NCI-H1417 (cell line): ENCODE data around the gene NEMF.
"Not testable (repeated sequence)": the region's sequence is repeated elsewhere in the genome, so short reads cannot be mapped to it uniquely, and the experiment has no call there.

Experiments used
- DNase-seq, 3 experiments: peaks; one replicate each; lab custom pipeline; 2025; lab: John Stamatoyannopoulos, UW

The NEMF gene, protein sequence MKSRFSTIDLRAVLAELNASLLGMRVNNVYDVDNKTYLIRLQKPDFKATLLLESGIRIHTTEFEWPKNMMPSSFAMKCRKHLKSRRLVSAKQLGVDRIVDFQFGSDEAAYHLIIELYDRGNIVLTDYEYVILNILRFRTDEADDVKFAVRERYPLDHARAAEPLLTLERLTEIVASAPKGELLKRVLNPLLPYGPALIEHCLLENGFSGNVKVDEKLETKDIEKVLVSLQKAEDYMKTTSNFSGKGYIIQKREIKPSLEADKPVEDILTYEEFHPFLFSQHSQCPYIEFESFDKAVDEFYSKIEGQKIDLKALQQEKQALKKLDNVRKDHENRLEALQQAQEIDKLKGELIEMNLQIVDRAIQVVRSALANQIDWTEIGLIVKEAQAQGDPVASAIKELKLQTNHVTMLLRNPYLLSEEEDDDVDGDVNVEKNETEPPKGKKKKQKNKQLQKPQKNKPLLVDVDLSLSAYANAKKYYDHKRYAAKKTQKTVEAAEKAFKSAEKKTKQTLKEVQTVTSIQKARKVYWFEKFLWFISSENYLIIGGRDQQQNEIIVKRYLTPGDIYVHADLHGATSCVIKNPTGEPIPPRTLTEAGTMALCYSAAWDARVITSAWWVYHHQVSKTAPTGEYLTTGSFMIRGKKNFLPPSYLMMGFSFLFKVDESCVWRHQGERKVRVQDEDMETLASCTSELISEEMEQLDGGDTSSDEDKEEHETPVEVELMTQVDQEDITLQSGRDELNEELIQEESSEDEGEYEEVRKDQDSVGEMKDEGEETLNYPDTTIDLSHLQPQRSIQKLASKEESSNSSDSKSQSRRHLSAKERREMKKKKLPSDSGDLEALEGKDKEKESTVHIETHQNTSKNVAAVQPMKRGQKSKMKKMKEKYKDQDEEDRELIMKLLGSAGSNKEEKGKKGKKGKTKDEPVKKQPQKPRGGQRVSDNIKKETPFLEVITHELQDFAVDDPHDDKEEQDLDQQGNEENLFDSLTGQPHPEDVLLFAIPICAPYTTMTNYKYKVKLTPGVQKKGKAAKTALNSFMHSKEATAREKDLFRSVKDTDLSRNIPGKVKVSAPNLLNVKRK

DNA sequence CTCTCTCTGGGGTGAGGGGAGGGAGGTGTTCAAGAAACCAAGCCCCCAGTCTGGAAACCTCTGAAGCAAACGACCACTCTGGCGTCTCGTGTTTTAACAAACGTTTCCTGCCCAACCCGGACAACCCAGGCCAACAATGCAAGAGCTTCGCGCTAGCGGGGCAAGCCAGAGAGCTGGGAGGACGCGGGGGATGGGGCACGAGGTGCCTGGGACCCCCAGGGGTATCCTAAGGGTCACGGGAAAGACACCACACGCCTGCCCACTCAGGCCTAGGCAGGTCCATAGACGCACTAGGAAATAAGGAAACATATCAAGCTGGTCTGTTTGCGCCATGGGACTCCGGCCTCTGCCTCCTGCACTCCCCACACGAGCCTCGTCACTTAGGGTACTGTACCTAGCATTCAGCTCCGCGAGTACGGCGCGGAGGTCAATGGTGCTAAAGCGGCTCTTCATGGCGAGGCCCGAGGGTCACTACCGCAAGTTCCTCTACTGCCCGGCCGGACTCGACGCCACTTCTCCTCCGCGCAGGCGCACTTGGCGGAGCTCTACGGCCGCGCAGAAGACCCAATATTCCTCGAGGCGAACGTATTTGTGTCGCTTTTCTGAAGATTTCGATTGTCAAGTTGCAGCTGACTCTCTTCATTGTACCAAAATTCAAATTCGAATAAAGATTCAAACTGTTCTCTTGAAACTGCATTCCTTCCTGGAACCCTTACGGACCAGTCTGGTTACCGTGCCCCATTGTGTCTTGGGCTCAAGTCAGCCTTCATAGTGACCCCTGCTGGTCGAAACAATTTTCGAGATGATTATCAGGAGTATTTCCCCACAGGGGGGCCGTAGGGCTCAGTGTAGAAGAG lies at the start of gene NEMF:
Gene NEMF, minus strand, starts transcription at position 488 of the 857 bp plus-strand sequence. Its CDS starts 35 bp downstream, at position 453.
- DNase-seq = peak; percentile 99 to 100 (median 99)

DNA sequence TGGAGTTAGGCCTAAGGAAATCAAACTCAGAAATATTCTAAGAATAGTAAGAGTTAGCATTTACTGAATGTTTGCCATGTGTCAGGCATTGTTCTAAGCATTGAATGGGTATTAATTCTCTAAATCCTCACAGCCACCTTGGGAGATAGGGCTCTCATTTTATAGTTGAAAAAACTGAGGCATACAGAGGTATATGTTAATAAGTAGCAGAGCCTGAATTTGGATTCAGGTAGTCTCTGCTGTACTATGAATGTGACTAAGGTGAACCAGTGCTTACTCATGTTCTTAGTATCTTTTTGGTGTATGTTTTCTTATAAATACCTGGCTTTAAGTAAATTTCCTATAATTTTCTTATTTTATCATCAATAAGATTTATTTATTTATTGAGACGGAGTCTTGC lies 48.4 kb upstream of the NEMF start:
- DNase-seq = no peak

DNA sequence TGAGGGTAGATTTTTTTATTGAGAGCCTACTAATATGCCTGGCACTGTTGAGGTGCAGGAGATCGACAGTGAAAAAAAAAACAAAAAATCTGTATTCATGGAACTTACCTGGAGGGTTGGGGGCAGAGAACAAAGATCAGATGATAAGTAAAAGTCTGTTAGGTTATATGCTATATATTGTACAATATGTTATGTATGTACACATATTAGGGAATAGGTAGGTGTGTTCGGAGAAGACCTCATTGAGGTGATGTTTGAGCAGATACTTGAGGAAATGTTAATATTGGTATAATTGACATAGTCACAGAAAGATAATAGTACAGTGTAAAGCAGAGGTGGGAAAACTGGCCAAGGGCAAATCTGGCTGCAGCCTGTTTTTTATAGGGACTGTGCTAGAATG lies 45.9 kb upstream of the NEMF start:
- no peak for DNase-seq

DNA sequence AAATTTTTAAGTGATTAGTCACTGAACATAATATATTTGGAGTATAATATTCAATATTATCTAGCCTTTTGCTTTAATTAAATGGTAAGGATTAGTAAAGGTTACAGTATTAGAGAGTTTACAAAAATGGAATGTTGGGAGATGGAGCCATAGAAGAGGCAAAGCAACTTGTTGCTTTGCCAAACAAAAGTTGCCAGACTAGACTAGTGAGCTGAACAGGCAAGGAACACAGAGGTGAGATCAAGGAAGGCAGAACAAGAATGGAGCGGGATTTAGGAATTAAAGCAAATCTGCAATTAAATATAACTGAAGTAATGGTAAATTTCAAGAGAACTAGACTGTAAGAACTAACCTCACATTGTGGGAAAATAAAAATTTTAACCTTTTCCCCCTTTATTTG lies 45.4 kb upstream of the NEMF start:
- no peak for DNase-seq

DNA sequence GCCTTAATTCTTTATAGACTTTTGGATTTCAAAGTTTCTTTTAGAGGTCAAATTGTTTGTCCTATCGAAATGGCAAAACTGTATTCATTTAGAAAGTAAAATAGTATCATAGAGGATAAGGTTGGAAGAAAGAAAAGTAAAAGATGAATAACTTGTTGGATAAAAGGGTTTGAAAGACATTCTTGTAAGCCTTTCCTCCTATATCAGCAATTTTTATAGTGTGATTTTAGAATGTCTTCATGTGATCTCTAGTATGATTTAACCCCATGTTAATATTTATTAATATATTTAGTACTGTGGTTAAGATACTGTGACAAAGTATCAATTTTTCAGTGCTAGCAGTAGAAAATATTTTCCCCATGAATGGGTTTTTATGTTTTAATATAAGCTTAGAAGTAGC lies 44.8 kb upstream of the NEMF start:
- no peak for DNase-seq

DNA sequence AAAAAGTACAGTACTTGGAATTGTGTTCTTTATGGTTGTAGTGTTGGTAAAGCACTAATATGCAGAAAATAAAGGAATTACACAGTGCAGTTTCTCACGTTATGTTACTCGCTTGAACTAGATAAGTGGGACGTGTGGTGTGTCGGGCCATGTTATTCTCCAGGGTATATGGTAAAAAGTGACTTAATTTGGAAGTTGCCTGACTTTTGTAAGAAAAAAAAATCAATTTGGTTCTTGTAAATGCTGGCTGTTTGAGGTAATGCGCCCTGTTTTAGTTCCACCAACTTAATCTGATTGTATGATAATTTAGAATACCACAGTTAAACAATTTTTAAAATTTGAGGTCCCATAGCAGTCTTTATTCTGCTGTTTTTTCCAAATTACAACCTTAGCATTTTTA lies 44.4 kb upstream of the NEMF start:
- DNase-seq = no peak

DNA sequence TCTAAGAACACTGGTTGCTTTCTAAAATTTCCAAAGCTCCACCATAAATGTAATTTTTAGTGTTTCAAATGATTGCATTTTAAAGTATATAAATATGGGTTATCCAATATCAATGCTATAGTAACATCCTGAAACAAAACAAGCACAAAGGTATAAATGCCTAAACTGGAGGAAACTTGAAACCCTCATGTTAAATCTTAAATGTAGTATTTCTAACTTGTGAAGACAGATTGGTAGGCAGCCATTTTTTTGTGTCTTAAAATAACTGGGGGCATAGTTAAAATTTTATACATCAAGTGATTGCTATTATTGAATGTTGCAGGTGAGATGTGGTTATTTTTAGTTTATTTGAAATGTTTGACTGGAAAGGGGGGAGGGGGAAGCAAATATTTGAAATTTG lies 43.7 kb upstream of the NEMF start:
- DNase-seq = not testable (repeated sequence)

DNA sequence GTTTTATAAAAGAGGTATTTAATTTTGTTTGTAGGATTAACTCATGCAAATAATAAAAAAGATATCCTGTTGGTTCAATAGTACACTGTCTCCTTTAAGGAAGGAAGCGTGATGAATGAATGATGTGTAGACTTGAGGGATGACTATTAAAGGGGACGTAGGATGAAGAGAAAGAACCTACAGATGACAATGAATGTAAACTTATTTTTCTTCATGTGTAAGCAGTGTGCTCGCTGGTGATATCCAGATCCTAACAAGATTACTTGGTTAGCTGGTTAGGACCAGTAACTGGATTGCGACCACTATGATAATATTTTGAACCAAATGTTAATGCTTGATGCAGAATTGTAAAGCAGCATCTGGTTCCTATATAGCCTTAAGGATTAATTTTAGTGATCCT lies 42.9 kb upstream of the NEMF start:
- DNase-seq = no peak

DNA sequence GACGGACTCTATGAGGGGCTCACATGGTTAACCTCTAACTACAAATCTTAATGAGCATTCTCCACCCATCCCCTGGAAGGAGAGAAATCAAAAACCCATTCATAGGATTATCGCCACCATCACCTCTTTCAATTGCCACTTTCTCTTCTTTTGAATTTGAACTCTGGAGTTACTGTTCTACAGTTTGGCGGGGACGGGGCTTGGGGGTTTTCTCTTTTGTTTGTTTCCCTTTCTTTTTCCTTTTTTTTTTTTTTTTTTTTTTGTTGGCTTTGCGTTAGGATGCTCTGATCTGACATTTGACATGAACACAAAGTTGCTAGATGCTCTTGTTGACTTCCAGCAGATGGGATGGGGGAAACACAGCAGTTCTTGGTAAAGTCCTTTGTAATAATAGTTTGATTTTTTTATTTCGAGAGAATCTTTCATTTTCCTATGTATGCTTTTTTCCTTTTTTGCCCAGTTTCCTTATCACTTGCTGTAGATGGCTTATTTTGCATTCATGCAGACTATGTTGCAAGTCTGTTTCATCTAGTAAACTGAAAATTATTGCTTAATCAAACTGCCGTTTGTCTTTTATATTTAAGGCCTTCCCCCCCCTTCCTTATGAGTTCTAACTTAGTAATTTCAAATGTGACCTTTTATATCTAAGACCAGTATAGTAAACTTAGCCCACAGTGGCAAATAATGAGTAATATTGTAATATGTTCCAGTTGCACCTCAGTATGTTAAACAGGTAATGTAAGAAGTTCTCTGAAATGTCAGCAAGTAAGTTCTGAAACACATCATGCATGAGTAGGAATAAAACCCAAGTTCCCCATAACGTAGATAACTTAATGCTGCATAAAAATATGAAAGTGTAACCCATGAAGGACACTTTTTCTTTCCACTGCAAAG lies 41.9 kb upstream of the NEMF start:
- not testable (repeated sequence) for DNase-seq

DNA sequence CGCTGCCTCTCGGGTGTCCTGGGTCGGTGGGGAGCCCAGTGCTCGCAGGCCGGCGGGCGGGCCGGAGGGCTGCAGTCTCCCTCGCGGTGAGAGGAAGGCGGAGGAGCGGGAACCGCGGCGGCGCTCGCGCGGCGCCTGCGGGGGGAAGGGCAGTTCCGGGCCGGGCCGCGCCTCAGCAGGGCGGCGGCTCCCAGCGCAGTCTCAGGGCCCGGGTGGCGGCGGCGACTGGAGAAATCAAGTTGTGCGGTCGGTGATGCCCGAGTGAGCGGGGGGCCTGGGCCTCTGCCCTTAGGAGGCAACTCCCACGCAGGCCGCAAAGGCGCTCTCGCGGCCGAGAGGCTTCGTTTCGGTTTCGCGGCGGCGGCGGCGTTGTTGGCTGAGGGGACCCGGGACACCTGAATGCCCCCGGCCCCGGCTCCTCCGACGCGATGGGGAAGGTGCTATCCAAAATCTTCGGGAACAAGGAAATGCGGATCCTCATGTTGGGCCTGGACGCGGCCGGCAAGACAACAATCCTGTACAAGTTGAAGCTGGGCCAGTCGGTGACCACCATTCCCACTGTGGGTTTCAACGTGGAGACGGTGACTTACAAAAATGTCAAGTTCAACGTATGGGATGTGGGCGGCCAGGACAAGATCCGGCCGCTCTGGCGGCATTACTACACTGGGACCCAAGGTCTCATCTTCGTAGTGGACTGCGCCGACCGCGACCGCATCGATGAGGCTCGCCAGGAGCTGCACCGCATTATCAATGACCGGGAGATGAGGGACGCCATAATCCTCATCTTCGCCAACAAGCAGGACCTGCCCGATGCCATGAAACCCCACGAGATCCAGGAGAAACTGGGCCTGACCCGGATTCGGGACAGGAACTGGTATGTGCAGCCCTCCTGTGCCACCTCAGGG lies 41.0 kb upstream of the NEMF start:
- DNase-seq = peak; percentile 51 to 71 (median 53)

DNA sequence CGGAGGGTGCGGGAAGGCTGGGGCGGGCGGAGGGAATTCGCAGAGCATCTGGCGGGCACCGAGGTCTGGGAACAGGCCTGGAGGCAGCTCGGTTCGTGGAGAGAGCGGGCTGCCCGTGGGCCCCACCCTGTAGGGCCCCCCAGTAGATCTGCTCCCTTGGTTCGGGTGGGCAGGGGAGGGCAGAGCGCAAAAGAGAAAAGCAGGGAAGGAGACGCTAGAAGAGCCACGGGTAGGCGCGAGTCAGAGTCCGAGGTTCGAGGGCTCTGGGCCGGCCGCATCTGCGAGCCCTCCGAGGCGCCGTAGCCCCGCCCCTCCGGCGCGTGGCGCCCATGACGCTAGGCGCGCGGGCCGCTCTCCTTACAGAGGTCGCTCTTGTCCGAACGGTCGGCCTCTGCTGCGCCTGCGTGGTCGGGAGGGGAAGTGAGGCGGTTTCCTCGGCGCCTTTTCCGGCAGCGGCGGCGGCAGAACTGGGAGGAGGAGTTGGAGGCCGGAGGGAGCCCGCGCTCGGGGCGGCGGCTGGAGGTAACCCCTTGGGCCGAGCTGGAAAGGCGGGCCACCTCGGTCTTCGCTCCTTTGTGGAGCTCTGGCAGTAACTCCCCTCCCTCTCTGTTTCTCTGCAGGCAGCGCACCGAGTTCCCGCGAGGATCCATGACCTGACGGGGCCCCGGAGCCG lies 40.2 kb upstream of the NEMF start, which contains the start of gene ARF6:
Gene ARF6, plus strand, starts transcription at position 447 of the 673 bp plus-strand sequence. CDS start 655 bp downstream, outside the sequence.
- peak; percentile 99 for DNase-seq

DNA sequence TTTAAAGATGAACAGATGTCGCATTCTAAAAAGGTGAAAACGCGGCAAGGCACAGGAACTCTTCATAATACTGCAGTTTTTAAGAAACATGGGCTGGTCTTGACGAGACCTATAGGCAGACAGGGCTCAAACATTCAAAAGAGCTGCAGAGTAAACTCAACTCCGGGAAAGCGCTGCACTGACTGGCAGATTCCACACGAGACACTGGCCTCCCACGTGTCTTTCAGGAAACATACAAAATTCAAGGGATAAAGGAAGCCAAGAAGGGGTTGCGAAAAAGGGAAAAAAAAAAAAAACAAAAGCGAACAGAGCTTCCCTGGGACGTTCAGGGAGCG lies 39.7 kb upstream of the NEMF start:
- DNase-seq = peak in 2 of 3 experiments; percentile 74 to 94

DNA sequence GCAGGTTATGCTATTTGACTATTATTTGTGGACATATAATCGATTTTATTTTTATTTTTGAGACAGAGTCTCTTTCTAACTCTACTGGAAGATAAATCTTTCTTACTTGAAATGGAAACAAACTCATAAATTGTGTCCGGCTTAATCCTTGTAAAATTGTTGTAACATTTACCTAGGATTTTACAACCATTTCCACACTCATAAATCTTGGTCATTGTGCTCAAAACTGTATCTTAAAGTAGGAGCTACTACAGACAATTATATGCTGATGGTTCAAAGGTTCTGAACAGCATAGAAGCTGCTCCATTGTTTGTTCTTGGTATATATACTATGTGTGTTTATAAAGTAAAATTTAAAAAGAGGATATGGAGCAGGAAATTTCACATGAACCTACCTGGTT lies 35.7 kb upstream of the NEMF start:
- DNase-seq = no peak

DNA sequence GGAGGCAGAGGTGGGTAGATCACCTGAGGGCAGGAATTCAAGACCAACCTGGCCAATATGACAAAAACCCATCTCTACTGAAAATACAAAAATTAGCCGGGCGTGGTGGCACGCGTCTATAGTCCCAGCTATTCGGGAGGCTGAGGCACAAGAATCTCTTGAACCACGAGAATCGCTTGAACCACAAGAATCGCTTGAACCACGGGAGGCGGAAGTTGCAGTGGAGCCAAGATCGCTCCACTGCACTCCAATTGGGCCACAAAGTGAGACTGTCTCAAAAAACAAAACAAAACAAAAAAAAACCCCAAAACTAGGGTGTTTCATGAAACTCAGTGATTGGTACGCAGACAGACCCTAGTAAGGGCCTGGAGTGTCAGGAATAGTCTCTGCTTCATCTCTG lies 33.9 kb upstream of the NEMF start:
- no peak for DNase-seq

DNA sequence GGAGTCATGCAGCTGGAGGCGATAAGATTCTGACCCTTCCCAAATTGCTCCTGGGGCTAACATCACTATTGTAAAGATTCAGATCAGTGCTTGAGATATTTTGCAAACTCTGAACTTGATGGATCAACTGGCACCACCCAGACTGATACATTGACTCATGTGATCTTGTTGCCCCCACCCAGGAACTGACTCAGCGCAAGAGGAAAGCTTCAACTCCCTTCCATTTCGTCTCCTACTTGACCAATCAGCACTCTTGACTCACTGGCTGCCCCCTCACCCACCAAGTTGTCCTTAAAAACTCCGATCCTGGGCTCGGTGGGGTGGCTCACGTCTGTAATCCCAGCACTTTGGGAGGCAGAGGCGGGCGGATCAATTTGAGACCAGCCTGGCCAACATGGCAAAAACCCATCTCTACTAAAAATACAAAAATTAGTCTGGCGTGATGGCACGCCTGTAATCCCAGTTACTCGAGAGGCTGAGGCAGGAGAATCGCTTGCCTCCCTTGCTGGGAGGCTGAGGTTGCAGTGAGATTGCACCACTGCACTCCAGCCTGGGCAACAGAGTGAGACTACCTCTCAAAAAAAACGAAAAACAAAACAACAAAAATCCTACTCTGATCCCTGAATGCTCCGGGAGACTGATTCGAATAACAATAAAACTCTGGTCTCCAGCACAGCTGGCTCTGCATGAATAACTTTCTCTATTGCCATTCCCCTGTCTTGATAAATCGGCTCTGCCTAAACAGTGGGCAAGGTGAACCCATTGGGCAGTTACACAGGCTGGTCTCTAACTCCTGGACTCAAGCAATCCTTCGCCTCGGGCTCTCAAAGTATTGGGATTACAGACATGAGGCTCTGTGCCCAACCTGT lies 30.5 kb upstream of the NEMF start:
- DNase-seq = no peak

DNA sequence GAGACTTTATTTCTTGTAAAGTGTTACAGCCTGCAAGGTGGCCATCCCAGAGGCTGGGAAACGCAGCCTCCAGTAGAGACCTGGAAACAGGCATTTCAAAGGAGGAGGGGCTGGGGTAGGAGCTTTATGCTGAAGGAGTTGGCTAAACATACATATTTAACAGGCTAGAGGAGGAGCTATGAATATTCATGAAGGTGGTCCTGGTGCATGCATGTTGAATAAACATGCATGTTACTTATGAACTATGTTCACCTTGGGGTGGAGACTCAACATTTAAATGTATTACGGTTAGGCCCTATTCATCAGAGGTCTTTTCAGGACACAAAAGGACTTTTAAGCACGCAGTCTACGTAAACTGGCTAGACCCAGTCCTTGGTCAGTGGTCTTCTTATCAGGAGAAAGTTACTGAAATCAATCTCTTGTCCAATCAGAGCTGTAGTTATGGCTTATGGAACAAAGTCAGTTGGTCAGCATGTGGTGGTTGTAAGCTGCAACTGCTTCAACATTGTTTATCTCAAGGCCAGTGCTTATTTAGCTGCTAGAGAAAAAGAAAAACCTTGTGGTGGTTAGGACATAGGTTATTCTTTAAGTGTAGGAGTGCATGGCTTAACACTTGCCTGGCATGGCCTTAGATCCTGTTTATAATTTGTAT lies 28.9 kb upstream of the NEMF start:
- no peak for DNase-seq

DNA sequence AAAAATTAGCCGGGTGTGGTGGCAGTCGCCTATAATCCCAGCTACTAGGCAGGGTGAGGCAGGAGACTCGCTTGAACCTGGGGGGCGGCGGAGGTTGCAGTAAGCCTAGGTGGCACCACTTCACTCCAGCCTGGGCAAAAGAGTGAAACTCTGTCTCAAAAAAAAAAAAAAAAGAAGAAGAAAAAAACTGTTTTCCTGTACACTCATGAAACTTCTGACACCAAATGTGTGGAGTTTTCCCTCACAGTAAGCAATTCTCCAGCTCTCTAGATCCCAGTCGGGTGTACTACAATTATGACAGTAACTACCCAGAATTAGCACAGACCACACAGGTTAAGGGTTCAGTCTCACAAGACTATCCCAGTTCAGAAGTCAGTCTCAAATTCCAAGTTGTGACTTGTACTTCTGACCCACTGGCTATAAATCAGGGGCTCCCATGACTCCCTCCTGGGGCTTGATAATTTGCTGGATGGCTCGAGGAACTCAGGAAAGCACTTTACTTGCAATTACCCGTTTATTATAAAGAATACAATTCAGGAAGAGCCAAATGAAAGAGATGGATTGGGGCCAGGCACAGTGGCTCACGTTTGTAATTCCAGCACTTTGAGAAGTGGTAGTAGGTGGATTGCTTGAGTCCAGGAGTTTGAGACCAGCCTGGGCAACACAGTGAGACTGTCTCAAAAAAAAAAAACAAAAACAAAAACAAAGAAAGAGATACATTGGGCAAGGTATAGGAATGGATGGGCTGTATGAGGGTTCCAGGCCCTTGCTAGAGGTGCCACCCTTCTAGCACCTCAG lies 27.9 kb upstream of the NEMF start:
- peak; percentile 20 to 57 (median 37) for DNase-seq
